Measurements from ENCODE around the gene RHEB. TPM values are rescaled to one million over a fixed set of nuclear protein-coding genes. Genes with fewer than 3 reads are reported as not detected.

The RHEB gene
- total RNA-seq, 2 donors from 2014 or later = 45.4 to 55.8 TPM

- Mint-ChIP-seq H3K4me1 (ENCODE audit: low read depth in 2 of 2) (peaks cover 49 to 53% of the 10 kb centered on the region in 2 donors), H3K36me3 (no peaks in the 10 kb centered on the region), H3K4me3 (no peak overlapping the region), H3K27me3 (no peaks in the 10 kb centered on the region), H3K9me3 (no peaks in the 10 kb centered on the region), H3K27ac (no peak overlapping the region)
- ATAC-seq (peak in 1 of 2 donors; percentile 69), DNase-seq (ENCODE audit: low spot score) (no peak)
Measured at GRCh38 chr7:151505433-151505832, 14.3 kb downstream of the RHEB start.

DNA sequence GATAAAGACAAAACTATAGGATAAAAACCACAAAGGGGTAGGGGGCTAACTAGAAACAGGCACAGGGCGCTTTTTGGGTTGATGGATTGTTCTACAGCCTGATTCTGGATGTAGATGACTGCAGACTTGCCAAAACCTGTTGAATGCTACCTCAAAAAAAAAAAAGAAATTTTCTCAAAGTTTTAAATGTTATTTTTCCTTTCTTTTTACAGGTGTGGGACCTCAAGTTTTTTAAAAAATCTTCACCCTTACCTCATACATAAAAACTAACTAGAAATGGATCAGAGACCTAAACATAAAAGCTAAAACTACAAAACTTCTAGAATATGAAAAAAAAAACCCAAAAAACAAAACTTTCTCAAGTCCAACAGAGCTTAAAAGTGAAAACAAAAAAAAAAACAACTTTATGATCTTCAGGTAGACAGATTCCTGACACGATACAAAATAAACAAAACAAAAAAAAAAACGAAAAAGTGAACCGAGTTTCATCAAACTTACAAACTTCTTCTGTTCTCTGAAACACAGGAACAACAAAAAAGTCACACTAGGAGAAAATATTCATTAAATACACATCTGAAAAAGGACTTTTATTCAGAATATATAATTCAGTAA, 14.9 kb downstream of the RHEB start:
- DNase-seq (ENCODE audit: low spot score) (no peak), ATAC-seq (no peak)
- H3K4me3 Mint-ChIP-seq = no peak overlapping the region
- no peaks in the 10 kb centered on the region for H3K9me3 Mint-ChIP-seq
- no peak overlapping the region for H3K27ac Mint-ChIP-seq
- H3K4me1 Mint-ChIP-seq (ENCODE audit: low read depth in 2 of 2) = peaks cover 49 to 54% of the 10 kb centered on the region in 2 donors
- no peaks in the 10 kb centered on the region for H3K27me3 Mint-ChIP-seq
- H3K36me3 Mint-ChIP-seq = no peaks in the 10 kb centered on the region

GRCh38 chr7:151503902-151504714, 15.6 kb downstream of the RHEB start:
- no peaks in the 10 kb centered on the region for H3K36me3 Mint-ChIP-seq
- H3K27me3 Mint-ChIP-seq = no peaks in the 10 kb centered on the region
- ATAC-seq (peak in 1 of 2 donors; percentile 33), DNase-seq (ENCODE audit: low spot score) (no peak)
- no peaks in the 10 kb centered on the region for H3K9me3 Mint-ChIP-seq
- peaks cover 44 to 54% of the 10 kb centered on the region in 2 donors for H3K4me1 Mint-ChIP-seq (ENCODE audit: low read depth in 2 of 2)
- H3K27ac Mint-ChIP-seq = no peak overlapping the region
- H3K4me3 Mint-ChIP-seq = no peak overlapping the region

DNA sequence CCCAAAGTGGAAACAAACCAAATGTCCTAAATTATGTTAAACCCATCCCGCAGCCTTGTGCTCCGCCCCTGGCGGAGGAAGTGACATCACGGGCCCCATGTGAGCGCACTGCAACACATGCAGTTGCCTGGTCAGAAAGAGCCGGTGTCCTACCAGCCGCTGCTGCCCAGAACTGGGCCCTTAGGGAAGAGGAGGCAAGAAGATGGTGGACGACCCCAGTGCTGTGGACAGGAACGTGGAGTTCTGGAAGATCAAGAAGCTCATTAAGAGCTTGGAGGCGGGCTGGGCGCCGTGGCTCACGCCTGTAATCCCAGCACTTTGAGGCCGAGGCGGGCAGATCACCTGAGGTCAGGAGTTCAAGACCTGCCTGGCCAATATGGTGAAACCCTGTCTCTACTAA, 18.0 kb downstream of the RHEB start:
- ATAC-seq (no peak), DNase-seq (ENCODE audit: low spot score) (no peak)
- peaks cover 51 to 61% of the 10 kb centered on the region in 2 donors for H3K4me1 Mint-ChIP-seq (ENCODE audit: low read depth in 2 of 2)
- H3K4me3 Mint-ChIP-seq = no peak overlapping the region
- no peaks in the 10 kb centered on the region for H3K36me3 Mint-ChIP-seq
- H3K27me3 Mint-ChIP-seq = no peaks in the 10 kb centered on the region
- H3K27ac Mint-ChIP-seq = no peak overlapping the region
- H3K9me3 Mint-ChIP-seq = no peaks in the 10 kb centered on the region

- no peaks in the 10 kb centered on the region for H3K27me3 Mint-ChIP-seq
- H3K36me3 Mint-ChIP-seq = no peaks in the 10 kb centered on the region
- DNase-seq (ENCODE audit: low spot score) (no peak), ATAC-seq (no peak)
- no peak overlapping the region for H3K4me3 Mint-ChIP-seq
- H3K9me3 Mint-ChIP-seq = no peaks in the 10 kb centered on the region
- no peak overlapping the region for H3K27ac Mint-ChIP-seq
- peaks cover 59 to 70% of the 10 kb centered on the region in 2 donors for H3K4me1 Mint-ChIP-seq (ENCODE audit: low read depth in 2 of 2)
Measured at GRCh38 chr7:151498495-151498894, 21.2 kb downstream of the RHEB start.

DNA sequence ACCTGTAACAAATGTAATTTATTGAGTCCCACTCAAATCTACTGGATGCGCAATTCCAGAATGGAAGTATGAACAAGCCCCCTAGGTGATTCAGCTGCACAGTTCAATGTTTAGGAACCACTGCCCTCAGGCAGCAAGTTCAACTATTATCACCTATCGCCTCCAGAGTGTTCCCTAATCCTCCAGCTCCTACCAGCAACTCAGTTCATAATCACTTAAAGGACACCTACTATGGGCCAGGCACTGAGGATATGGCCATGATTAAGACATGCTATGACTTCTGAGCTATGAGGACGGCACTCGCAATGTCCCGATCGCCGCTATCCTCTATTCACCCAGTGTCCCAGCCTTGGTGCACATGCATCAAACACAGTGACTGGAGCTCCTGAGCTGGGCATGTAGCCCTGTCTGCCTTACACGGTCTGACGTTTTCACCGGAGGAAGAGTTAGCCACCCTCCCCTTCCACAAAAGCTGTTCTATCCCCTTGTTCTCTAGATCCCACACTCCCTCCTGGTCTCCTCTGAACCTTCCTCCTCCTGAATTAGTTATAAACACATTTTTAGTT, 22.3 kb downstream of the RHEB start:
- no peak for DNase-seq (ENCODE audit: low spot score)
- ATAC-seq = no peak
- no peaks in the 10 kb centered on the region for H3K27me3 Mint-ChIP-seq
- no peak overlapping the region for H3K4me3 Mint-ChIP-seq
- no peak overlapping the region for H3K27ac Mint-ChIP-seq
- H3K4me1 Mint-ChIP-seq (ENCODE audit: low read depth in 2 of 2) = peaks cover 64 to 69% of the 10 kb centered on the region in 2 donors
- no peaks in the 10 kb centered on the region for H3K36me3 Mint-ChIP-seq
- no peaks in the 10 kb centered on the region for H3K9me3 Mint-ChIP-seq

- ATAC-seq (no peak), DNase-seq (ENCODE audit: low spot score) (no peak)
- Mint-ChIP-seq H3K36me3 (no peaks in the 10 kb centered on the region), H3K4me3 (no peak overlapping the region), H3K27ac (no peak overlapping the region), H3K4me1 (ENCODE audit: low read depth in 2 of 2) (peaks cover 55 to 58% of the 10 kb centered on the region in 2 donors), H3K27me3 (no peaks in the 10 kb centered on the region), H3K9me3 (no peaks in the 10 kb centered on the region)
Measured at GRCh38 chr7:151495360-151495759, 24.3 kb downstream of the RHEB start.

GRCh38 chr7:151494298-151495284, 25.1 kb downstream of the RHEB start:
- Mint-ChIP-seq H3K27me3 (no peaks in the 10 kb centered on the region), H3K4me3 (no peak overlapping the region), H3K36me3 (no peaks in the 10 kb centered on the region), H3K4me1 (ENCODE audit: low read depth in 2 of 2) (peaks cover 51% of the 10 kb centered on the region in 2 donors), H3K9me3 (no peaks in the 10 kb centered on the region), H3K27ac (peak overlapping the region in 1 of 2 donors; percentile 67)
- ATAC-seq (no peak), DNase-seq (ENCODE audit: low spot score) (no peak)

GRCh38 chr7:151493083-151493482, 26.6 kb downstream of the RHEB start:
- peak overlapping the region; percentile 36 to 74 for H3K27ac Mint-ChIP-seq

GRCh38 chr7:151491859-151492258, 27.8 kb downstream of the RHEB start:
- ATAC-seq (no peak), DNase-seq (ENCODE audit: low spot score) (no peak)
- Mint-ChIP-seq H3K27ac (no peak overlapping the region), H3K27me3 (no peaks in the 10 kb centered on the region), H3K9me3 (no peaks in the 10 kb centered on the region), H3K4me1 (ENCODE audit: low read depth in 2 of 2) (peaks cover 27 to 31% of the 10 kb centered on the region in 2 donors), H3K4me3 (no peak overlapping the region), H3K36me3 (no peaks in the 10 kb centered on the region)

More at GRCh38 chr7:151493083-151493482, 26.6 kb downstream of the RHEB start:
- Mint-ChIP-seq H3K27me3 (no peaks in the 10 kb centered on the region), H3K36me3 (no peaks in the 10 kb centered on the region), H3K4me1 (ENCODE audit: low read depth in 2 of 2) (peaks cover 39 to 44% of the 10 kb centered on the region in 2 donors), H3K9me3 (no peaks in the 10 kb centered on the region), H3K4me3 (no peak overlapping the region)
- DNase-seq (ENCODE audit: low spot score) (no peak), ATAC-seq (no peak)

GRCh38 chr7:151490456-151491105, 29.1 kb downstream of the RHEB start:
- Mint-ChIP-seq H3K27ac (no peak overlapping the region), H3K9me3 (no peaks in the 10 kb centered on the region), H3K27me3 (no peaks in the 10 kb centered on the region), H3K36me3 (peaks cover 7% of the 10 kb centered on the region), H3K4me1 (ENCODE audit: low read depth in 2 of 2) (peaks cover 23 to 24% of the 10 kb centered on the region in 2 donors), H3K4me3 (no peak overlapping the region)
- no peak for ATAC-seq
- no peak for DNase-seq (ENCODE audit: low spot score)

DNA sequence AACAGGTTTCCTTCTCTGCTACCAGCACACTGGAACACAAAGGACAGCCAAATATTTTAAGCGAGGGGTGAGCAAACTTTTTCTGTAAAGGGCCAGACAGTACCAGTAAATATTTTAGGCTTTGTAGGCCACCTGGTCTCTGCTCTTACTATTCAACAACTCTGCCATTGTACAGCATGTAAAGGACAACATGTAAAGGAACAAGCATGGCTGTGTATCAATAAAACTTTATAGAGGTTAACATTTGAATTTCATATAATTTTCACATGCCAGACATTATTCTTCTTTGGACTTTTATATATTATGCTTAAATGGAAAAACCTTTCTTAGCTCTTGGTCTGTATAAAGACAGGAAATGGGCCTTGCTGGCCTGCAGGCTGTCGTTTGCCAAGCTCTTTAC, 30.2 kb downstream of the RHEB start:
- DNase-seq (ENCODE audit: low spot score) = no peak
- H3K4me1 Mint-ChIP-seq (ENCODE audit: low read depth in 2 of 2) = peaks cover 19 to 22% of the 10 kb centered on the region in 2 donors
- H3K4me3 Mint-ChIP-seq = no peak overlapping the region
- no peak for ATAC-seq
- no peaks in the 10 kb centered on the region for H3K9me3 Mint-ChIP-seq
- H3K36me3 Mint-ChIP-seq = peaks cover 12% of the 10 kb centered on the region
- no peaks in the 10 kb centered on the region for H3K27me3 Mint-ChIP-seq
- H3K27ac Mint-ChIP-seq = peak overlapping the region in 1 of 2 donors; percentile 35

DNA sequence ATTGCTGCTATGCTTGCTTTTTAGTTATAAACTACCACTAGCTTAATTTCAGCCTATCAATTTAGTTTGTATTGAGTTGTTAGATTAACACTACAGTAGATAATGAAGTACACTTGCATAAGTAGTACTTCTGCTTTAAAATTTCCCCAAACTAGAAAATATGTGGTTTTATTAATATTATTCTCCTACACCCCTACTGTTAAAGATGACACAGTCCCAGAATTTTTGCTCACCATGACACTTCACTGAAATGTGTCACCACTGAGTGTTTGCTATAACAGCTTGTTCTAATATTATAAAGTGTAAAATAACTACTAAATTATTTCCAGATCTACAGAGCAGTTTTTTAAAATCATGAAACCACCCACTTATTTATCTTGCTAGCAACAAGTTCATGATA, 31.6 kb downstream of the RHEB start:
- DNase-seq (ENCODE audit: low spot score) (no peak), ATAC-seq (no peak)
- H3K27me3 Mint-ChIP-seq = no peaks in the 10 kb centered on the region
- H3K9me3 Mint-ChIP-seq = no peaks in the 10 kb centered on the region
- H3K36me3 Mint-ChIP-seq = peaks cover 19% of the 10 kb centered on the region
- H3K27ac Mint-ChIP-seq = no peak overlapping the region
- H3K4me1 Mint-ChIP-seq (ENCODE audit: low read depth in 2 of 2) = peaks cover 8 to 17% of the 10 kb centered on the region in 2 donors
- H3K4me3 Mint-ChIP-seq = no peak overlapping the region
